ENCODE data around the gene CCN2. TPM values are rescaled to one million over a fixed set of nuclear protein-coding genes. Genes with fewer than 3 reads are reported as not detected.
"Not testable (repeated sequence)": the region's sequence is repeated elsewhere in the genome, so short reads cannot be mapped to it uniquely, and the experiment has no call there.

Gene CCN2
- total RNA-seq, 1 donor from 2014 or later: 1,253 TPM

DNA sequence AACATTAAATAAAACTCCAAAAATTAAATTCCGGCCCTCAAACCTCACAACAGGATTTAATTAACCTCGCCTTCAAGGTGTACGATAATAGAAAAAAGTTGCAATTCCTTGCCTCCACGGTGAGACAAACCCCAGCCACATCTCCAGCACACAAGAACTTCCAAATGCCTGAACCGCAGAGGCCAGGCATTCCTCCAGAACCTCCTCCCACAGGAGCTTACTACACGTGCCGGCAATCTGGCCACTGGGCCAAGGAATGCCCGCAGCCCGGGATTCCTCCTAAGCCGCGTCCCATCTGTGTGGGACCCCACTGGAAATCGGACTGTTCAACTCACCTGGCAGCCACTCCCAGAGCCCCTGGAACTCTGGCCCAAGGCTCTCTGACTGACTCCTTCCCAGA is 47.4 kb downstream of the CCN2 start:
- not testable (repeated sequence) for H3K4me1 ChIP-seq (ENCODE audit: insufficient read depth, low read length); H3K4me1 Mint-ChIP-seq (ENCODE audit: low read depth, unreplicated experiment); H2AFZ ChIP-seq (ENCODE audit: low read depth, low read length); H3K27me3 Mint-ChIP-seq (ENCODE audit: low read depth, unreplicated experiment); H3K36me3 ChIP-seq (ENCODE audit: insufficient read depth, low read length); H3K27me3 ChIP-seq (ENCODE audit: insufficient read depth, low read length); H3K9me3 Mint-ChIP-seq (ENCODE audit: unreplicated experiment); H3K9me3 ChIP-seq (ENCODE audit: insufficient read depth, low read depth, low read length); H3K4me2 ChIP-seq (ENCODE audit: low read length); H4K20me1 ChIP-seq (ENCODE audit: insufficient read depth, low read length); H3K79me2 ChIP-seq (ENCODE audit: insufficient read depth, low read length); FAIRE-seq; DNase-seq (ENCODE audit: low read depth); H3K4me3 ChIP-seq (ENCODE audit: insufficient read depth, low read depth, low read length); H3K4me3 Mint-ChIP-seq (ENCODE audit: unreplicated experiment); H3K27ac Mint-ChIP-seq (ENCODE audit: unreplicated experiment); H3K9ac ChIP-seq (ENCODE audit: low read length); H3K27ac ChIP-seq (ENCODE audit: low read depth, low read length); H3K36me3 Mint-ChIP-seq (ENCODE audit: low read depth, unreplicated experiment)

DNA sequence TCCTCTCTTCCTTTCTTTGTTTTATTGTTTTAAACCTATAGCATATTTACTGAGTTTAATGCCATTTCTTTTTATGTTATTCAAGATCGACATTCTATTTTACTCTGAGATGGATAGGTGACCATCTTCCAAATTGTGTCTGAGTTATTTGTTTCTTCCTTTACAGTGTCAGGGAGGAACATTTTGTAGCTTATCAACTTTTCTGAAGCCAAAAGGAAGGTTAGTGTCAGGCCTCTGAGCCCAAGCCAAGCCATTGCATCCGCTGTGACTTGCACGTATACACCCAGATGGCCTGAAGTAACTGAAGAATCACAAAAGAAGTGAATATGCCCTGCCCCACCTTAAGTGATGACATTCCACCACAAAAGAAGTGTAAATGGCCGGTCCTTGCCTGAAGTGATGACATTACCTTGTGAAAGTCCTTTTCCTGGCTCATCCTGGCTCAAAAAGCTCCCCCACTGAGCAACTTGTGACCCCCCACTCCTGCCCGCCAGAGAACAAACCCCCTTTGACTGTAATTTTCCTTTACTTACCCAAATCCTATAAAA is 49.8 kb downstream of the CCN2 start:
- DNase-seq (ENCODE audit: low read depth); H3K9me3 Mint-ChIP-seq (ENCODE audit: unreplicated experiment); H3K9me3 ChIP-seq (ENCODE audit: insufficient read depth, low read depth, low read length); H3K27me3 ChIP-seq (ENCODE audit: insufficient read depth, low read length); H3K27ac ChIP-seq (ENCODE audit: low read depth, low read length); H3K27me3 Mint-ChIP-seq (ENCODE audit: low read depth, unreplicated experiment); FAIRE-seq; H3K4me2 ChIP-seq (ENCODE audit: low read length); H3K4me3 ChIP-seq (ENCODE audit: insufficient read depth, low read depth, low read length); H3K36me3 Mint-ChIP-seq (ENCODE audit: low read depth, unreplicated experiment); H3K4me1 Mint-ChIP-seq (ENCODE audit: low read depth, unreplicated experiment); H3K9ac ChIP-seq (ENCODE audit: low read length); H4K20me1 ChIP-seq (ENCODE audit: insufficient read depth, low read length); H2AFZ ChIP-seq (ENCODE audit: low read depth, low read length); H3K4me1 ChIP-seq (ENCODE audit: insufficient read depth, low read length); H3K4me3 Mint-ChIP-seq (ENCODE audit: unreplicated experiment); H3K36me3 ChIP-seq (ENCODE audit: insufficient read depth, low read length); H3K79me2 ChIP-seq (ENCODE audit: insufficient read depth, low read length); H3K27ac Mint-ChIP-seq (ENCODE audit: unreplicated experiment): not testable (repeated sequence)

DNA sequence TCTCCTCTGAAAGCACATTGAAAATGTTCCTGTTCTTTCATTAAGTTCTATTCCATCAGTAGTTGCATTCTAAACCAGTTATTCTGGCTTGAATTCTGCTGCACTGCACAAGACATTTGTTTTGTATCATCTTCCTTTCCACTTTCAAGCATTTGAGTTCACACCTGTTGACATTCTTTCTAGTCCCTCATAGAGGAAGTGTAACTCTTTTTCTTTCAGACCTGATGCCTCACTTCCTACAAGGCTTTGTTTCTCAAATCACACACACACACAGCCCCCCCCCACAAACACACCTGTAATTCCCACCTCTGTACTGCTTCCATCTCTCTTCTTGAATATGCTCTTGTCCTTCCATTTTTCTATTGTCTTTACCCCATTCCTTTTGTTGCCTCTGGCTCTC is 50.9 kb downstream of the CCN2 start:
- H3K36me3 Mint-ChIP-seq (ENCODE audit: low read depth, unreplicated experiment): peaks cover 1% of the 10 kb centered on the region
- Histone ChIP-seq H3K9ac (ENCODE audit: low read length) (no peak overlapping the region), H3K9me3 (ENCODE audit: insufficient read depth, low read depth, low read length) (peaks cover 4% of the 10 kb centered on the region), H3K4me3 (ENCODE audit: insufficient read depth, low read depth, low read length) (no peak overlapping the region), H4K20me1 (ENCODE audit: insufficient read depth, low read length) (no peaks in the 10 kb centered on the region), H3K4me1 (ENCODE audit: insufficient read depth, low read length) (no peaks in the 10 kb centered on the region), H3K27ac (ENCODE audit: low read depth, low read length) (no peak overlapping the region), H3K4me2 (ENCODE audit: low read length) (no peak overlapping the region), H3K27me3 (ENCODE audit: insufficient read depth, low read length) (no peaks in the 10 kb centered on the region), H2AFZ (ENCODE audit: low read depth, low read length) (no peak overlapping the region), H3K36me3 (ENCODE audit: insufficient read depth, low read length) (no peaks in the 10 kb centered on the region), H3K79me2 (ENCODE audit: insufficient read depth, low read length) (no peaks in the 10 kb centered on the region)
- H3K27me3 Mint-ChIP-seq (ENCODE audit: low read depth, unreplicated experiment): no peaks in the 10 kb centered on the region
- FAIRE-seq: no peak
- H3K27ac Mint-ChIP-seq (ENCODE audit: unreplicated experiment): no peak overlapping the region
- no peaks in the 10 kb centered on the region for H3K4me1 Mint-ChIP-seq (ENCODE audit: low read depth, unreplicated experiment)
- H3K4me3 Mint-ChIP-seq (ENCODE audit: unreplicated experiment): no peak overlapping the region
- DNase-seq (ENCODE audit: low read depth): no peak
- peaks cover 8% of the 10 kb centered on the region for H3K9me3 Mint-ChIP-seq (ENCODE audit: unreplicated experiment)
- no peak for TF ChIP-seq EZH2 (IDR thresholded peaks at IDR 0.05; ENCODE audit: insufficient read depth, low read length)
- TF ChIP-seq, protein P1, sequence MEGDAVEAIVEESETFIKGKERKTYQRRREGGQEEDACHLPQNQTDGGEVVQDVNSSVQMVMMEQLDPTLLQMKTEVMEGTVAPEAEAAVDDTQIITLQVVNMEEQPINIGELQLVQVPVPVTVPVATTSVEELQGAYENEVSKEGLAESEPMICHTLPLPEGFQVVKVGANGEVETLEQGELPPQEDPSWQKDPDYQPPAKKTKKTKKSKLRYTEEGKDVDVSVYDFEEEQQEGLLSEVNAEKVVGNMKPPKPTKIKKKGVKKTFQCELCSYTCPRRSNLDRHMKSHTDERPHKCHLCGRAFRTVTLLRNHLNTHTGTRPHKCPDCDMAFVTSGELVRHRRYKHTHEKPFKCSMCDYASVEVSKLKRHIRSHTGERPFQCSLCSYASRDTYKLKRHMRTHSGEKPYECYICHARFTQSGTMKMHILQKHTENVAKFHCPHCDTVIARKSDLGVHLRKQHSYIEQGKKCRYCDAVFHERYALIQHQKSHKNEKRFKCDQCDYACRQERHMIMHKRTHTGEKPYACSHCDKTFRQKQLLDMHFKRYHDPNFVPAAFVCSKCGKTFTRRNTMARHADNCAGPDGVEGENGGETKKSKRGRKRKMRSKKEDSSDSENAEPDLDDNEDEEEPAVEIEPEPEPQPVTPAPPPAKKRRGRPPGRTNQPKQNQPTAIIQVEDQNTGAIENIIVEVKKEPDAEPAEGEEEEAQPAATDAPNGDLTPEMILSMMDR (IDR thresholded peaks at IDR 0.05; ENCODE audit: insufficient read depth, low read depth, low read length): no peak
